HepG2 (cell line): ENCODE data around the gene DNAAF1. TPM values are rescaled to one million over a fixed set of nuclear protein-coding genes. Genes with fewer than 3 reads are reported as not detected.

Experiments used
- ATF7-NPFF ChIP-seq: sonication (generic); formaldehyde crosslinking; IDR thresholded peaks from 2 replicates; pipeline ENCODE4 v1.8.1; 2023; ENCODE audit warnings: mild to moderate bottlenecking, low read depth, missing genetic modification reagents, moderate library complexity
- CC2D1A ChIP-seq: sonication (generic); formaldehyde crosslinking; IDR thresholded peaks from 2 replicates; pipeline ENCODE4 v1.8.1; 2023; ENCODE audit warnings: mild to moderate bottlenecking, missing genetic modification reagents
- FOXK1 ChIP-seq: sonication (generic); formaldehyde crosslinking; IDR thresholded peaks from 2 replicates; pipeline ENCODE4 v1.4.0; 2020; ENCODE audit warnings: low read depth, missing genetic modification reagents, borderline replicate concordance
- HHEX ChIP-seq: IDR thresholded peaks from 2 replicates; pipeline ENCODE4 v1.6.1; 2016; ENCODE audit warnings: control low read depth
- HNF4A ChIP-seq: sonication (generic); formaldehyde crosslinking; IDR thresholded peaks from 2 replicates; pipeline ENCODE4 v1.4.0; 2020; ENCODE audit warnings: missing genetic modification reagents
- HOXA3 ChIP-seq: sonication (generic); formaldehyde crosslinking; IDR thresholded peaks from 2 replicates; pipeline ENCODE4 v1.5.0; 2020; ENCODE audit warnings: missing genetic modification reagents
- IKZF4 ChIP-seq: sonication (generic); formaldehyde crosslinking; IDR thresholded peaks from 2 replicates; pipeline ENCODE4 v1.5.1; 2020; ENCODE audit warnings: borderline replicate concordance, mild to moderate bottlenecking, low read depth, missing genetic modification reagents; ENCODE audit errors: not compliant biosample characterization
- MED1 ChIP-seq: sonication (generic); formaldehyde crosslinking; IDR thresholded peaks from 2 replicates; pipeline ENCODE4 v1.4.0; 2020; ENCODE audit warnings: missing genetic modification reagents
- NR2F1 ChIP-seq, 2 experiments: fragments of 450-650 bp in 1 of 2; formaldehyde crosslinking in 1 of 2; IDR thresholded peaks; 2 replicates each; pipeline versions ENCODE4 v1.5.0 to v1.6.1; 2016 to 2020; ENCODE audit warnings: mild to moderate bottlenecking in 1 of 2, missing compliant biosample characterization in 1 of 2, missing genetic modification reagents in 1 of 2, moderate library complexity in 1 of 2
- POLR2G ChIP-seq: fragments of 200-400 bp; formaldehyde crosslinking; IDR thresholded peaks from 2 replicates; pipeline ENCODE4 v1.6.1; 2018; ENCODE audit warnings: mild to moderate bottlenecking, low read depth, low read length, moderate library complexity
- TMF1 ChIP-seq: sonication (generic); formaldehyde crosslinking; IDR thresholded peaks from 2 replicates; pipeline ENCODE4 v1.8.1; 2022; ENCODE audit warnings: low read depth, missing genetic modification reagents
- ZNF207 ChIP-seq: fragments of 450-650 bp; IDR thresholded peaks from 2 replicates; pipeline ENCODE4 v1.6.1; 2016; ENCODE audit warnings: antibody characterized with exemption, borderline replicate concordance
- ZNF430 ChIP-seq: sonication (generic); formaldehyde crosslinking; IDR thresholded peaks from 2 replicates; pipeline ENCODE4 v1.9.0; 2021; ENCODE audit warnings: mild to moderate bottlenecking, missing genetic modification reagents
- ZNF570 ChIP-seq: sonication (generic); formaldehyde crosslinking; IDR thresholded peaks from 2 replicates; pipeline ENCODE4 v1.4.0; 2020; ENCODE audit warnings: mild to moderate bottlenecking, missing genetic modification reagents, borderline replicate concordance
- ZNF746 ChIP-seq: sonication (generic); formaldehyde crosslinking; IDR thresholded peaks from 2 replicates; pipeline ENCODE4 v1.8.0; 2022; ENCODE audit warnings: mild to moderate bottlenecking, missing genetic modification reagents
- ZNF775 ChIP-seq: sonication (generic); formaldehyde crosslinking; IDR thresholded peaks from 2 replicates; pipeline ENCODE4 v1.4.0; 2020; ENCODE audit warnings: missing genetic modification reagents, mild to moderate bottlenecking, moderate library complexity, borderline replicate concordance
- polyA plus RNA-seq, 8 experiments: library from polyadenylated mRNA; depleted of rRNA in 3 of 8; stranded (reverse) in 7 of 8; unstranded in 1 of 8; fragments of >200 nt; fragmentation: Illumina TruSeq in 4 of 8; extraction: Trizol in 4 of 8; gene quantifications; 2 replicates each; pipeline versions ENCODE4 v1.2.1 to v1.2.3, GENCODE V29; 2011 to 2016; ENCODE audit warnings: low read depth in 4 of 8, missing spikeins in 1 of 8, mixed read lengths in 1 of 8; ENCODE audit not compliant: insufficient read depth in 1 of 8
- total RNA-seq, 5 experiments: library from RNA; depleted of rRNA; stranded (reverse); fragments of >200 nt; fragmentation: Illumina TruSeq; extraction: Trizol; gene quantifications; 2 replicates each; pipeline ENCODE4 v1.2.3, GENCODE V29; 2016; ENCODE audit warnings: low read depth in 1 of 5
- TF ChIP-seq, protein P1 (sequence below): sonication (generic); formaldehyde crosslinking; IDR thresholded peaks from 2 replicates; pipeline ENCODE4 v1.4.0; 2020; ENCODE audit warnings: missing genetic modification reagents, borderline replicate concordance
- TF ChIP-seq, protein P2 (sequence below): sonication (generic); IDR thresholded peaks from 2 replicates; pipeline ENCODE4 v1.6.1; 2016; ENCODE audit warnings: low read depth, borderline replicate concordance
- TF ChIP-seq, protein P3 (sequence below): sonication (generic); formaldehyde crosslinking; IDR thresholded peaks from 2 replicates; pipeline ENCODE4 v1.8.1; 2022; ENCODE audit warnings: low read depth, mild to moderate bottlenecking, missing genetic modification reagents
- TF ChIP-seq, protein P4 (sequence below): sonication (generic); formaldehyde crosslinking; IDR thresholded peaks from 2 replicates; pipeline ENCODE4 v1.4.0; 2020; ENCODE audit warnings: mild to moderate bottlenecking, missing genetic modification reagents
- TF ChIP-seq, protein P5 (sequence below): sonication (generic); formaldehyde crosslinking; IDR thresholded peaks from 2 replicates; pipeline ENCODE4 v1.8.1; 2023; ENCODE audit warnings: missing genetic modification reagents, mild to moderate bottlenecking, borderline replicate concordance

Gene DNAAF1
- total and polyA plus RNA-seq, 2 of the 13 experiments (the other 11 are each of a cell fraction or from before 2014, with no cell fraction given), result 0.04 TPM; not detected in 1

DNA sequence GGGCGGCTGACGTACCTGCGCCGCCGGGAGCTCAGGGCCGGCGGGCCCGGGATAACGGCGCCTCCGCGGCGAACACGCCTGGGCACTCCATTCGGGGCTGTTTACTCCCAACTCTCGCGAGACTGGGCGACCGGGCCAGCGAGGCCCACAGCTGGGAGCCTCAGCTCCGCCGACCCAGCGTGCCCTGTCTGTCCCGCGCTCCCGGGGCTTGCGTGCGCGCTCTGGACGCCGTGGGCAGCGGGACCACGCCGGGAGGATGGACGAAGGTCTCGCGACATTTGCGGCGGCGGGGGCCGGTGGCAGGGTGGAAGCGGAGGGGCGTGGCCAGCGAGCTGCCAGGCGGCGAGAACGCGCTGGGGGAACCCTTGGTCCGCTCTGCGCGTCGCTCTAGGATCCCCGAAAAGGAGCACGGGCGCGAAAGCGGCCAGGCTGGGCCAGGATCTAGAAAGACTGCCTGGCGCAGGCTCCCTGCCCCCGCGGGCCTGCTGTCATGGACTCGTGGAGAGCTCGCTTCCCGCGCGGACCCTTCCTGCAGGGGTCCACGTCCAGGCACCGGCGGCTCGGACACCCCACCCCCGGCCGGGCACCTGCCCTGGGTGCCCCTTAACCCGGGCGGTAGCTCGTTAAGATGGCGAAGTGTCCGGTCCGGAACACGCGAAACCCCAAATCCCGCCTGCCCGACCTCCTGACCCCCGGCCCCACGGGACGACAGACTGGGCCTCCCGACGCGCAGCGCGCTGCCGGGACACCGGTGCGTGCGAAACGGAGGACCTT is 28.2 kb upstream of the DNAAF1 start, which contains the start of gene MBTPS1 (continued):
- TF ChIP-seq, protein P1, sequence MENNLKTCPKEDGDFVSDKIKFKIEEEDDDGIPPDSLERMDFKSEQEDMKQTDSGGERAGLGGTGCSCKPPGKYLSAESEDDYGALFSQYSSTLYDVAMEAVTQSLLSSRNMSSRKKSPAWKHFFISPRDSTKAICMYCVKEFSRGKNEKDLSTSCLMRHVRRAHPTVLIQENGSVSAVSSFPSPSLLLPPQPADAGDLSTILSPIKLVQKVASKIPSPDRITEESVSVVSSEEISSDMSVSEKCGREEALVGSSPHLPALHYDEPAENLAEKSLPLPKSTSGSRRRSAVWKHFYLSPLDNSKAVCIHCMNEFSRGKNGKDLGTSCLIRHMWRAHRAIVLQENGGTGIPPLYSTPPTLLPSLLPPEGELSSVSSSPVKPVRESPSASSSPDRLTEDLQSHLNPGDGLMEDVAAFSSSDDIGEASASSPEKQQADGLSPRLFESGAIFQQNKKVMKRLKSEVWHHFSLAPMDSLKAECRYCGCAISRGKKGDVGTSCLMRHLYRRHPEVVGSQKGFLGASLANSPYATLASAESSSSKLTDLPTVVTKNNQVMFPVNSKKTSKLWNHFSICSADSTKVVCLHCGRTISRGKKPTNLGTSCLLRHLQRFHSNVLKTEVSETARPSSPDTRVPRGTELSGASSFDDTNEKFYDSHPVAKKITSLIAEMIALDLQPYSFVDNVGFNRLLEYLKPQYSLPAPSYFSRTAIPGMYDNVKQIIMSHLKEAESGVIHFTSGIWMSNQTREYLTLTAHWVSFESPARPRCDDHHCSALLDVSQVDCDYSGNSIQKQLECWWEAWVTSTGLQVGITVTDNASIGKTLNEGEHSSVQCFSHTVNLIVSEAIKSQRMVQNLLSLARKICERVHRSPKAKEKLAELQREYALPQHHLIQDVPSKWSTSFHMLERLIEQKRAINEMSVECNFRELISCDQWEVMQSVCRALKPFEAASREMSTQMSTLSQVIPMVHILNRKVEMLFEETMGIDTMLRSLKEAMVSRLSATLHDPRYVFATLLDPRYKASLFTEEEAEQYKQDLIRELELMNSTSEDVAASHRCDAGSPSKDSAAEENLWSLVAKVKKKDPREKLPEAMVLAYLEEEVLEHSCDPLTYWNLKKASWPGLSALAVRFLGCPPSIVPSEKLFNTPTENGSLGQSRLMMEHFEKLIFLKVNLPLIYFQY (CRISPR knock-in tag), result peak; percentile 99
- no peak for TF ChIP-seq CC2D1A (CRISPR knock-in tag)
- TF ChIP-seq, protein P2, sequence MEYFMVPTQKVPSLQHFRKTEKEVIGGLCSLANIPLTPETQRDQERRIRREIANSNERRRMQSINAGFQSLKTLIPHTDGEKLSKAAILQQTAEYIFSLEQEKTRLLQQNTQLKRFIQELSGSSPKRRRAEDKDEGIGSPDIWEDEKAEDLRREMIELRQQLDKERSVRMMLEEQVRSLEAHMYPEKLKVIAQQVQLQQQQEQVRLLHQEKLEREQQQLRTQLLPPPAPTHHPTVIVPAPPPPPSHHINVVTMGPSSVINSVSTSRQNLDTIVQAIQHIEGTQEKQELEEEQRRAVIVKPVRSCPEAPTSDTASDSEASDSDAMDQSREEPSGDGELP, result peak; percentile 97
- peak; percentile 42; the same call in 1 of the 2 replicates for TF ChIP-seq HNF4A (CRISPR knock-in tag)
- TF ChIP-seq, protein P3, sequence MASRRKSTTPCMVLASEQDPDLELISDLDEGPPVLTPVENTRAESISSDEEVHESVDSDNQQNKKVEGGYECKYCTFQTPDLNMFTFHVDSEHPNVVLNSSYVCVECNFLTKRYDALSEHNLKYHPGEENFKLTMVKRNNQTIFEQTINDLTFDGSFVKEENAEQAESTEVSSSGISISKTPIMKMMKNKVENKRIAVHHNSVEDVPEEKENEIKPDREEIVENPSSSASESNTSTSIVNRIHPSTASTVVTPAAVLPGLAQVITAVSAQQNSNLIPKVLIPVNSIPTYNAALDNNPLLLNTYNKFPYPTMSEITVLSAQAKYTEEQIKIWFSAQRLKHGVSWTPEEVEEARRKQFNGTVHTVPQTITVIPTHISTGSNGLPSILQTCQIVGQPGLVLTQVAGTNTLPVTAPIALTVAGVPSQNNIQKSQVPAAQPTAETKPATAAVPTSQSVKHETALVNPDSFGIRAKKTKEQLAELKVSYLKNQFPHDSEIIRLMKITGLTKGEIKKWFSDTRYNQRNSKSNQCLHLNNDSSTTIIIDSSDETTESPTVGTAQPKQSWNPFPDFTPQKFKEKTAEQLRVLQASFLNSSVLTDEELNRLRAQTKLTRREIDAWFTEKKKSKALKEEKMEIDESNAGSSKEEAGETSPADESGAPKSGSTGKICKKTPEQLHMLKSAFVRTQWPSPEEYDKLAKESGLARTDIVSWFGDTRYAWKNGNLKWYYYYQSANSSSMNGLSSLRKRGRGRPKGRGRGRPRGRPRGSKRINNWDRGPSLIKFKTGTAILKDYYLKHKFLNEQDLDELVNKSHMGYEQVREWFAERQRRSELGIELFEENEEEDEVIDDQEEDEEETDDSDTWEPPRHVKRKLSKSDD (CRISPR knock-in tag), result peak; percentile 69; the same call in 1 of the 2 replicates
- TF ChIP-seq TMF1, result peak; percentile 25; the same call in 1 of the 2 replicates
- peak; percentile 96 for TF ChIP-seq ZNF430 (CRISPR knock-in tag)
- peak; percentile 79 for TF ChIP-seq HOXA3
- peak; percentile 47; the same call in 1 of the 2 replicates for TF ChIP-seq ZNF746 (CRISPR knock-in tag)
- no peak for TF ChIP-seq ZNF207
- peak; percentile 91 for TF ChIP-seq ATF7-NPFF (CRISPR knock-in tag)
- TF ChIP-seq ZNF775 (CRISPR knock-in tag), result no peak
- TF ChIP-seq, protein P4, sequence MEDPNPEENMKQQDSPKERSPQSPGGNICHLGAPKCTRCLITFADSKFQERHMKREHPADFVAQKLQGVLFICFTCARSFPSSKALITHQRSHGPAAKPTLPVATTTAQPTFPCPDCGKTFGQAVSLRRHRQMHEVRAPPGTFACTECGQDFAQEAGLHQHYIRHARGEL (CRISPR knock-in tag), result peak; percentile 91; the same call in 1 of the 2 replicates
- no peak for TF ChIP-seq ZNF570 (CRISPR knock-in tag)
- peak; percentile 22 for TF ChIP-seq IKZF4
- TF ChIP-seq, protein P5, sequence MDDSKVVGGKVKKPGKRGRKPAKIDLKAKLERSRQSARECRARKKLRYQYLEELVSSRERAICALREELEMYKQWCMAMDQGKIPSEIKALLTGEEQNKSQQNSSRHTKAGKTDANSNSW (CRISPR knock-in tag), result no peak; the same call in 1 of the 2 replicates
- peak; percentile 80 for TF ChIP-seq MED1 (CRISPR knock-in tag)
- no peak for TF ChIP-seq HHEX (CRISPR knock-in tag)
- peak; percentile 72 to 87 for TF ChIP-seq NR2F1 (CRISPR knock-in tag; IDR thresholded peaks at IDR 0.05)
- TF ChIP-seq FOXK1 (CRISPR knock-in tag), result peak; percentile 98
- TF ChIP-seq POLR2G, result peak; percentile 87
